ENCODE results near the gene ZNF219. TPM values are rescaled to one million over a fixed set of nuclear protein-coding genes. Genes with fewer than 3 reads are reported as not detected.
"Not testable (repeated sequence)": the region's sequence is repeated elsewhere in the genome, so short reads cannot be mapped to it uniquely, and the experiment has no call there.

The ZNF219 gene
- total RNA-seq, 1 donor from 2014 or later: 18.6 TPM

DNA sequence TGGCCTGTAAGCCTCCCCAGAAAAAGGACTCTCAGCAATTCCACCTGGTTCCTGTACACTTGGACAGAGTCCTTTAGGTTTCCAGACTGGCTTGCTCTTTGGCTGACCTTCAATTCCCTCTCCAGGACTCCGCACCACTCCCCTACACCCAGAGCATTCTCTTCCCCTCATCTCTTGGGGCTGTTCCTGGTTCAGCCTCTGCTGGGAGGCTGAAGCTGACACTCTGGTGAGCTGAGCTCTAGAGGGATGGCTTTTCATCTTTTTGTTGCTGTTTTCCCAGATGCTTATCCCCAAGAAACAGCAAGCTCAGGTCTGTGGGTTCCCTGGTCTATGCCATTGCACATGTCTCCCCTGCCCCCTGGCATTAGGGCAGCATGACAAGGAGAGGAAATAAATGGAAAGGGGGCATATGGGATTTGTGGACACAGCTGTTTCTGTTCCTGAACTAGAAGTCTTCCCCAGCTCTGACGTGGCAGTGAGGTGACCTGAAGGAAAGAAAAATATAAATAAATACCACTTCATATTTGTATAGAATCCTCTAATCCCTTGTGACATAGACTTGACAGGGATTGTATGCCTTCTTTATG, 55.0 kb downstream of the ZNF219 start:
- H3K4me3 ChIP-seq (ENCODE audit: low read depth, low read length): no peak overlapping the region
- TF ChIP-seq, protein P1, sequence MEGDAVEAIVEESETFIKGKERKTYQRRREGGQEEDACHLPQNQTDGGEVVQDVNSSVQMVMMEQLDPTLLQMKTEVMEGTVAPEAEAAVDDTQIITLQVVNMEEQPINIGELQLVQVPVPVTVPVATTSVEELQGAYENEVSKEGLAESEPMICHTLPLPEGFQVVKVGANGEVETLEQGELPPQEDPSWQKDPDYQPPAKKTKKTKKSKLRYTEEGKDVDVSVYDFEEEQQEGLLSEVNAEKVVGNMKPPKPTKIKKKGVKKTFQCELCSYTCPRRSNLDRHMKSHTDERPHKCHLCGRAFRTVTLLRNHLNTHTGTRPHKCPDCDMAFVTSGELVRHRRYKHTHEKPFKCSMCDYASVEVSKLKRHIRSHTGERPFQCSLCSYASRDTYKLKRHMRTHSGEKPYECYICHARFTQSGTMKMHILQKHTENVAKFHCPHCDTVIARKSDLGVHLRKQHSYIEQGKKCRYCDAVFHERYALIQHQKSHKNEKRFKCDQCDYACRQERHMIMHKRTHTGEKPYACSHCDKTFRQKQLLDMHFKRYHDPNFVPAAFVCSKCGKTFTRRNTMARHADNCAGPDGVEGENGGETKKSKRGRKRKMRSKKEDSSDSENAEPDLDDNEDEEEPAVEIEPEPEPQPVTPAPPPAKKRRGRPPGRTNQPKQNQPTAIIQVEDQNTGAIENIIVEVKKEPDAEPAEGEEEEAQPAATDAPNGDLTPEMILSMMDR (conservative IDR thresholded peaks at IDR 0.05; ENCODE audit: low read depth, low read length): no peak
- DNase-seq (ENCODE audit: low read depth): no peak

DNA sequence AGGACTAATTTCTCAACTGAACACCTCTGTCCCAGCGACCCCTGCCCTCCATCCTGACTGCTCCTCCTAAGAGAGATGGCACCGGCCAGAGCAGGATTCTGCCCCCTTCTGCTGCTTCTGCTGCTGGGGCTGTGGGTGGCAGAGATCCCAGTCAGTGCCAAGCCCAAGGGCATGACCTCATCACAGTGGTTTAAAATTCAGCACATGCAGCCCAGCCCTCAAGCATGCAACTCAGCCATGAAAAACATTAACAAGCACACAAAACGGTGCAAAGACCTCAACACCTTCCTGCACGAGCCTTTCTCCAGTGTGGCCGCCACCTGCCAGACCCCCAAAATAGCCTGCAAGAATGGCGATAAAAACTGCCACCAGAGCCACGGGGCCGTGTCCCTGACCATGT, 55.5 kb downstream of the ZNF219 start:
- TF ChIP-seq, protein P1 (conservative IDR thresholded peaks at IDR 0.05; ENCODE audit: low read depth, low read length): no peak
- no peak for DNase-seq (ENCODE audit: low read depth)
- no peak overlapping the region for H3K4me3 ChIP-seq (ENCODE audit: low read depth, low read length)

DNA sequence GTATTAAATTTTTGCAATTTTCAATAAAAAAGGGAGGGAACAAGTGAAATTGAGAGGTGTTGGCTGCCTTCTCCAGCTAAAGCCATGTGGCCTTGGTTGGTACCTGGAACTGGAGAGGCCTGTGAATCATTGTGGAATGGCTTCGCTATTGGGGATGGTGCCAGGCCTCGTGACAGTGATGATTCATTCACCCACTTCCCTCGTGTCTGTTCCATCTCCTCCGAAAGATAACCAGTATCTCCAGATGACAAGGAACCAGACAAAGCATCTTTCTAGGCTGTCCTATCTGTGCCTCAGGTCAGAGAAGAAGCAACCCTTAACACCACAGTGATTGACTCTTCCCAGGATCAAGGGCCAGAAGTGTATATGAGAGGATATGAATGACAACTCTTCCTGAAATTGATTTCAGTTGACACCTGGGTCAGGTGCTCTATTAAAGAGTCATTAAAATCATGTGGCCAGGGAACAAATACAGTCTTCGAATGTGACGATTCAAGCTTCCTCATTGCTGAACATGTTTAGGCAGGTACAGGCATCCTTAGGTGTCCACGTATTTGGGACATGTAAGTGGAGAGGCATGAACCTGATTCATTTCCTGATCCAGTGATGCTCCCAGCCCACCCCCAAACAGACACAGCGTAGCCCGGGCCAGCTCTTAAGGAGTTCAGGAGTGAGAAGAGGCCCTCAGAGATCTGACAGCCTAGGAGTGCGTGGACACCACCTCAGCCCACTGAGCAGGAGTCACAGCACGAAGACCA, 56.6 kb downstream of the ZNF219 start, which contains the start of gene RNASE7:
Gene RNASE7, plus strand, starts transcription at position 687 of the 758 bp plus-strand sequence. CDS start 631 bp downstream, outside the sequence.
- no peak within 1 kb of the TSS for H3K4me3 ChIP-seq (ENCODE audit: low read depth, low read length)
- DNase-seq (ENCODE audit: low read depth): no peak
- TF ChIP-seq, protein P1 (conservative IDR thresholded peaks at IDR 0.05; ENCODE audit: low read depth, low read length): no peak

DNA sequence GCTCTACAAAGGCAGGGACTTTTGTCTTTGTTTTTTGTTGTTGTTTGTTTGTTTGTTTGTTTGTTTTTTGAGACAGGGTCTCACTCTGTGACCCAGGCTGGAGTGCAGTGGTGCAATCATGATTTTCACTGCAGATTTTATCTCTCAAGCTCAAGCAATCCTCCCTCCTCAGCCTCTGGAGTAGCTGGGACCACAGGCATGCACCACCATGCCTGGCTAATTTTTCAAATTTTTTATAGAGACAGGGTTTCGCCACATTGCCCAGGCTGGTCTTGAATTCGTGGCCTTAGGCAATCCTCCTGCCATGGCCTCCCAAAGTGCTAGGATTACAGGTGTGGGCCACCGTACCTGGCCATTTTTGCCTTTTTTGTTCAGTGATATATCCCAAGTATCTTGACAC, 57.5 kb downstream of the ZNF219 start:
- not testable (repeated sequence) for DNase-seq (ENCODE audit: low read depth); H3K4me3 ChIP-seq (ENCODE audit: low read depth, low read length)

DNA sequence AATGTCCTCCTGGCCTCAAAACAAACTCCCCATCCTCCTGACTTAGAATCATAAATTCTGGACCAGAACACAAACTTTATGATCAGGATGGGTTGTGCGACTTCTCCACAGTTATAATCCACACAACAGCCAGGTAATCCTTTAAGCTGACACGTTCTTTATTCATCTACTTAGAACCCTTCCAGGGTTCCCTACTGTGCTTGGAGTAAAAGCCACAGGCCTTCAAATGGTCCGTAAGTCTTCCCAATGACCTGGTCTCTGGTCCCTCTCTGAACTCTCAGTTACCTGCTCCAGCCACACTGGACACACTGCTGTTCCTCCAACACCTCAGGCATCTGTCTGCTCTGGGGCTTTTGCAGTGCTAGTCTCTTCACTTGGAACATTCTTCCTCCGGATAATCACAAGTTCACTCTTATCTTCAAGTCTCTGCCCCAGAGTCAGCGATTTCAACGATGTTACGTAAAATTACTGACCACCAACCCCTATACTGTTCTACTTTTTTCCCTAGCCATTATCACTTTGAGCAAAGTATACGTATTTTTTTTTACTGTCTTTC, 58.0 kb downstream of the ZNF219 start:
- H3K4me3 ChIP-seq (ENCODE audit: low read depth, low read length): no peak overlapping the region
- no peak for DNase-seq (ENCODE audit: low read depth)
- TF ChIP-seq, protein P1 (conservative IDR thresholded peaks at IDR 0.05; ENCODE audit: low read depth, low read length): no peak

Other genes with a start within 250 kb of the ZNF219 start
- not detected in 2 replicates for gene RNASE3, start 207.3 kb downstream of the ZNF219 start, total RNA-seq
- gene RNASE2, start 143.2 kb downstream of the ZNF219 start, total RNA-seq: not detected in 2 replicates
- 63.5 and 118 TPM in 2 replicates for gene METTL17, start 108.7 kb downstream of the ZNF219 start, total RNA-seq
- not detected in 2 replicates for gene SLC39A2, start 99.4 kb downstream of the ZNF219 start, total RNA-seq
- gene NDRG2, start 73.6 kb downstream of the ZNF219 start, total RNA-seq: 6.7 and 16.0 TPM in 2 replicates
- gene TPPP2, start 68.4 kb downstream of the ZNF219 start, total RNA-seq: not detected in 2 replicates
- gene RNASE13, start 63.8 kb downstream of the ZNF219 start, total RNA-seq: not detected in 2 replicates
- gene RNASE7, start 56.3 kb downstream of the ZNF219 start, total RNA-seq: 0.86 TPM in 1 of 2 replicates, not detected in the other
- not detected in 2 replicates for gene RNASE8, start 40.8 kb downstream of the ZNF219 start, total RNA-seq
- gene ARHGEF40, start 28.4 kb downstream of the ZNF219 start, total RNA-seq: 24.2 and 42.7 TPM in 2 replicates
- gene TMEM253, start 2.4 kb upstream of the ZNF219 start, total RNA-seq: 0.43 TPM in 1 of 2 replicates, not detected in the other
- not detected in 2 replicates for gene OR5AU1, start 57.4 kb upstream of the ZNF219 start, total RNA-seq
- 755 and 938 TPM in 2 replicates for gene HNRNPC, start 170.8 kb upstream of the ZNF219 start, total RNA-seq
- gene RPGRIP1, start 181.4 kb upstream of the ZNF219 start, total RNA-seq: 0.07 TPM in 1 of 2 replicates, not detected in the other